Measurements from ENCODE around the gene C3orf49. TPM values are rescaled to one million over a fixed set of nuclear protein-coding genes. Genes with fewer than 3 reads are reported as not detected.

Gene C3orf49
- total RNA-seq, 1 donor from 2014 or later, result not detected

GRCh38 chr3:63878394-63879060 is 59.4 kb downstream of the C3orf49 start:
- no peak for DNase-seq (ENCODE audit: low spot score)

GRCh38 chr3:63880653-63881052 is 61.6 kb downstream of the C3orf49 start:
- no peak for DNase-seq (ENCODE audit: low spot score)

DNA sequence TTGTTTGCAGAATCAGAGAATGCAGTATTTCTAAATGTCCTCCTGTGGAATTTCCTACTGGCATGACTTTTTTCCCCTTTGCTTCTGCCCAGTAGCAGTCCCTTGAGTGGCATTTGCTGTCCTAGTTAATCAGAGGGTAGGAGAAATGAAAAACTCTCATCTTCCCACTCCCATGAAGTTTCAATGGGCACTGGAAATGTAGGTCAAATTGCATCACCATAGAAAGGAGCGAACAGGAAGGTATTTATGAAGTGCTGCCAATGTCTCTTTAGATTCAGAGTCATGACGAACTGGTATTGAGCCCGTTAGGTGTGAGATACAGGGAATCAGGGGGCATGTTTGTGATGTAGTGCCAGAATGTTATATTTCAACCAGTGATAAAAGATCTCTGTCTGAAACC is 67.8 kb downstream of the C3orf49 start:
- DNase-seq (ENCODE audit: low spot score), result no peak

GRCh38 chr3:63891518-63891917 is 72.4 kb downstream of the C3orf49 start:
- no peak for DNase-seq (ENCODE audit: low spot score)

DNA sequence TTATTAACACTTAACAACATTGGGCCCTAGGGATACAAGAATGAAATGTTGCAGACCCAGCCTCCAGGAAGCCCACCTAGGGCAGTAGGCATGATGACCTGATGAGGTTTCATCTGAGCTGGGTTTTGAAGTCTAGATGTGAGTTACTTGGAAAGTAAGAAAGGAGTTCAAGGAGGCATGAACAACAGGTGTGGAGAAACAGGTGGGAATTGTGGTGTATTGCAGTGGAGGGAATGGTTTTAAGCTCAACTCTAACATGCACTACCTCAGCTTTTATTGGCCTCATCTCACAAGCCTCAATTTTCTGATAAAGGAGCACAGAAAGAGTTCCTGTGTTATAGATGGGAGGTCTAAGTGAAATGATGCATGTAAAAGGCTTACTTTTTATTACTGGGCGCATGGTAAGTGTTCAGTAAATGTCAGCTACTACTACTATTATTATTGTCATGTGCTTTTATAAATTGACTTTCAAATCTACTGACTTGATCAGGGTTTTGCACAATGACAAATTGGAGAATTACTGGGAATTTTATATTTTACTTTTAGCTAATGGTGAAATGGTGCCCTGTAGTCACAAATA is 73.8 kb downstream of the C3orf49 start:
- no peak for DNase-seq (ENCODE audit: low spot score)

DNA sequence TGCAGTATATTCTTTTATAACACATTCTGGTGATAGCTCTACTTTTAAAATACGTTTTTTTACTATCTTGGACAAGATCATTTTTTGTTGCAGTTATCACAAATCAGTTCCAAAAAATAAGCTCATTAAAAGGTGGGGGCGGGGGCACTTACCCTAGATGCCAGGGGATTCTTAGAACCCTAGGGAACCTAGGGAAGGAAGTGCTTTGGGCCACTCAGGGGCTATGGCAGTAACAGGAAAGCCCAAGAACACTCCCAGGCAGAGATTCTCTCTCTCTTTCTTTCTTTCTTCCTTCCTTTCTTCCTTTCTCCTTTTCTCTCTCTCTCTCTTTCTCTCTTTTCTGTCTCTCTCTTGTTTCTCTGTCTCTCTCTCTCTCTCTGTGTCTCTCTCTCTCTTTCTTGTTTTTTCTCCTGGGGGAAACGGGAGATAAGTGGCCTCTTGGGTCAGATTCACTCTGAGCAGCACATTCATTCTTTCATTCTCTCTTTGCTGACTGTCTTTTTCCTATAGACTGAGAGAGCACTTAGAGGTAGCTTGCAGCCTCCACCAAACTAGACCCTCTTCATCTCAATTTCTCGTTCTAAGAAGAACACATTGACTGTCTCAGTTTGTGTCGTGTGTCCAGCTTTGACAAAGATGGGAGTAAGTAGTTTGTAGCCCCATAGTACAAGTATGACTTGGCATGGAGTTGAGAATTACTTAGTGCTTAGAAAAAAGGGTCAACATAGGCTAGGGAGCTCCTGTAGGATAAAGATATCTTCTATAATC is 76.5 kb downstream of the C3orf49 start:
- DNase-seq (ENCODE audit: low spot score), result no peak

DNA sequence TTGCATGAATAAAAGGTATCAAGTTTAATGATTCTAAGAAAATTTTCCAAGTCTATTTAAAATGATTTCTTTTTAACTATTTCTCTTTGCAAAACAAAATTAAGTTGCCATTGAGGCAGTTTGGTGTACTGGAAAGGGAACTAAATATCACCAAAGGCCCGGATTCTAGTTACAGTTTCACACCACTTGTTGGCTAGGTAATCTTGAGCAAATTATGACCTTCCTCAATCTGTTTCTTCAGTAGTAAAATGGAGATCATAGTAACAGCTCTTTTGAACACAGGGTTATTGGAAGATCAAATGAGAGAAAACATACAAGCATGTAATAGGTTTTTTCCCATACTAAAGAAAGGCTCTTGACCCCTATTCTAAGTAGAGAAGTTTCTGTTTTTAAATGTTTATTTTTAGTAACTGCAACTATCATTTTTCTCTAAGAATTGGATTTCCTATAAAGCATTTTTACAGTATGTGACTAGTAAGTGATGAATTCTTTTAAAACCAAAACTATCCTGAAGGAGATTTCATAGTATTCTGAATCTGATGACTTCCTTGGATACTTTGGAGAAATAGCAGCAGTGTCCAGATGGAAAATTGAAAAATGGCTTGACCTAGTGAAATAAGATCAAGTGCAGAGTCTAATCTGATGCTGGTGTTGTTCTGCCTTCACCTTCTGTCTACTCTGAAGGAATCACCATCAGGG is 77.4 kb downstream of the C3orf49 start:
- no peak for DNase-seq (ENCODE audit: low spot score)

Other genes starting within 250 kb of the C3orf49 start
- gene SNTN, start 166.6 kb upstream of the C3orf49 start, total RNA-seq, result not detected
- gene THOC7, start 44.5 kb downstream of the C3orf49 start, total RNA-seq, result 63.2 TPM
- 42.3 TPM for gene ATXN7, start 44.6 kb downstream of the C3orf49 start, total RNA-seq
- gene SCAANT1, start 93.1 kb downstream of the C3orf49 start, total RNA-seq, result not detected
- gene PSMD6, start 204.2 kb downstream of the C3orf49 start, total RNA-seq, result 64.1 TPM

Data from mesenteric fat pad (tissue), 1 donor.